ENCODE measurements around the gene FAM163B.

- TF ChIP-seq CTCF (IDR thresholded peaks at IDR 0.05) (no peak), POLR2A (IDR thresholded peaks at IDR 0.05) (no peak)
These were observed 33.6 kb upstream of the FAM163B start for GRCh38 chr9:133642708-133643361.
